Duodenal mucosa (tissue), 2 donors: ENCODE results near the gene MICAL3.
A peak's percentile ranks its signal among the peaks of the same experiment; 100 is the strongest.

Source experiments
- H3K27ac ChIP-seq: one replicate; pipeline ENCODE4 v1.7.0; 2013; ENCODE audit warnings: low read depth, low read length
- H3K27me3 ChIP-seq, 2 donors: one replicate each; pipeline ENCODE4 v1.7.0; 2013; ENCODE audit warnings: low read length in 2 of 2, control low read depth in 1 of 2; ENCODE audit not compliant: insufficient read depth in 2 of 2, control insufficient read depth in 1 of 2
- H3K36me3 ChIP-seq, 2 donors: one replicate each; pipeline ENCODE4 v1.7.0; 2013; ENCODE audit warnings: low read length in 2 of 2, control low read depth in 1 of 2; ENCODE audit not compliant: insufficient read depth in 2 of 2, control insufficient read depth in 1 of 2
- H3K4me1 ChIP-seq, 2 donors: one replicate each; pipeline ENCODE4 v1.7.0; 2013; ENCODE audit warnings: low read length in 2 of 2, control low read depth in 1 of 2; ENCODE audit not compliant: insufficient read depth in 2 of 2, control insufficient read depth in 1 of 2
- H3K4me3 ChIP-seq, 2 donors: one replicate each; pipeline ENCODE4 v1.7.0; 2013; ENCODE audit warnings: low read length in 2 of 2, low read depth in 1 of 2
- H3K9ac ChIP-seq, 2 donors: one replicate each; pipeline ENCODE4 v1.7.0; 2013; ENCODE audit warnings: low read length in 2 of 2, low read depth in 1 of 2
- H3K9me3 ChIP-seq, 2 donors: one replicate each; pipeline ENCODE4 v1.7.0; 2013; ENCODE audit warnings: low read length in 2 of 2, control low read depth in 1 of 2; ENCODE audit not compliant: control insufficient read depth in 1 of 2

Gene MICAL3

DNA sequence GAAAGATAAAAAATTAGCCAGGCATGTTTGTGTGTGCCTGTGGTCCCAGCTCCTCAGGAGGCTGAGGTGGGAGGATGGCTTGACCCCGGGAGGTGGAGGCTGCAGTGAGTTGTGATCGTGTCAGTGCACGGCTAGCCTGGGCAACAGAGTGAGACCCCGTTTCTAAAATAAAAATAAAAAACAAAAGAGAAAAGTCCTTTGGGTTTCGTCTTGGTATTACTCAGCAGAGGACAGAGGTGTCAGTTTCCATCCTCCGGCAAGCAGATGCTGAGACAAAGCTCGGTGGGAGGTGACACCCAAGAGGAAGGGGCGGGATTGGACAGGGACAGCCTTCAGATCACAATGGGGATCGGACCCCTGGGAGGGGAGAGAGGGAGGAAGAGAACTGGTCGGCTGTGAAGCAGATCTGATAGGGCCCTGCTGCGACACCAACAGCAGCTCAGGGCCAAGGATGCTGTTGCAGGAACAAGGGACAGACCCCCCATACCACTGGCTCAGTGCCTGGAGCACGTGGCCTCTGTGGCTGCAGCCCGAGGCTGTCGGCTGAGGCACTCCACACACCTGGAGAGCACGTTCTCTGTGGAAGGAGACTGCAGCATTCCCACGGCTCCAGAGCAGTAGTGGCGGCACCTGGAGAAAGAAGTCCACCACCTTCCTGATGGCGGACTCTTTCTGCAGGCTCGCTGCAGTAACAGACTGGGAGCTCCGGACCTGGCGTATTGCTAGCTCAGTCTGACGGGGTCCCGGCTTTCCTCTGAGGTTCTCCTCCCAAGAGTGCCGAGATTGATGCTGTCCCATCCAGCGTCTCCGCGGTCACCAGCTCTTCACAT lies 244.9 kb downstream of the MICAL3 start:
- Histone ChIP-seq H3K27ac (no peak overlapping the region), H3K27me3 (no peaks in the 10 kb centered on the region), H3K4me1 (peaks cover 23 to 31% of the 10 kb centered on the region in 2 donors), H3K9ac (no peak overlapping the region), H3K4me3 (no peak overlapping the region), H3K36me3 (no peaks in the 10 kb centered on the region), H3K9me3 (no peaks in the 10 kb centered on the region)

DNA sequence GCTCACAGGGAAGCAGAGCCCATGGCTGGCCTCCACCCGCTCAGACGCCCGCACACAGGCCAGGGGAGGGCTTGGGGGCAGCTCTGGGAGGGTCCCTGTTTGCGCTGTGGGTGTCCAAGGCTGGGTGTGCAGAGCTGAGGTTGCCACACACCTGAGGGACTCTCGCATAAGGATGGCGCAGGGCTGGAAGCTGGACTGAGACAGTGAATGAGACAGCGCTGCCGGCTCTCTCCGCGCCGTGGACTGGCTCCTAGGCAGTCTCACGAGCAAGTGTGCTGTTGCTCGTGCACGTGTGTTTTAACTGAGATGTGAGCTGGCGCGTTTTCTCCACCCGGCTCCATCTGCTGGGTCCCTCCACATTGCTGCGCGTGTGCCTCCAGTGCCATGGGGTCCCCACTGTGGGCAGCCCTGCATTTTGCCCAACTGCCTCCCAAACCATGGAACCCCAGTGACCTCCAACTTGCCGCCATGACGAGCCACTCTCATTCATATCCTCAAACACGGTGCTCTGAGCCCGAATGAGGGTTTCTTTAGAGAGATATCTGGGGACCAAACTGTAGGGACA lies 245.9 kb downstream of the MICAL3 start:
- Histone ChIP-seq H3K4me3 (peak overlapping the region; percentile 53 to 77), H3K4me1 (peaks cover 23 to 32% of the 10 kb centered on the region in 2 donors), H3K36me3 (no peaks in the 10 kb centered on the region), H3K9ac (peak overlapping the region in 1 of 2 donors; percentile 28), H3K27ac (no peak overlapping the region), H3K9me3 (no peaks in the 10 kb centered on the region), H3K27me3 (no peaks in the 10 kb centered on the region)

DNA sequence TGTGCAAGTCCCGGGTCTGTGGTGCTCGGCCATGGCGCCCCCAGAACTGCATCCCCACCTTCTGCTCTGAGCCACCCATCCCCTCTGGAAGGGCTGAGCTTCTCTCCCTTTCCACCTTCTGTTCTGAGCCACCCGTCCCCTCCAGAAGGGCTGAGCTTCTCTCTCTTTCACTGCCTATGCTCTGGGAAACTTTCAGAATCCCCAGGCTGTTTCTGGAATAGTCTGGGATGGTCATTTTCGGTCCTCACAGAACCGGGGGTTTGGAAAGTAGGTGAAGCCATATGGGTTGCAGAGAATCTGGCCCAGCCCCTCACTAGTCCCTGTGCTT lies 246.7 kb downstream of the MICAL3 start:
- Histone ChIP-seq H3K27ac (peak overlapping the region; percentile 38), H3K27me3 (no peaks in the 10 kb centered on the region), H3K9ac (peak overlapping the region; percentile 28 to 70), H3K4me1 (peaks cover 27 to 37% of the 10 kb centered on the region in 2 donors), H3K9me3 (no peaks in the 10 kb centered on the region), H3K36me3 (no peaks in the 10 kb centered on the region), H3K4me3 (peak overlapping the region; percentile 53 to 77)

GRCh38 chr22:17777005-17777716 lies 247.2 kb downstream of the MICAL3 start:
- Histone ChIP-seq H3K27me3 (no peaks in the 10 kb centered on the region), H3K27ac (peak overlapping the region; percentile 38), H3K9me3 (no peaks in the 10 kb centered on the region), H3K4me1 (peaks cover 26 to 37% of the 10 kb centered on the region in 2 donors), H3K9ac (peak overlapping the region; percentile 28 to 70), H3K4me3 (peak overlapping the region; percentile 53 to 77), H3K36me3 (no peaks in the 10 kb centered on the region)

- Histone ChIP-seq H3K9me3 (no peaks in the 10 kb centered on the region), H3K9ac (no peak overlapping the region), H3K4me1 (peaks cover 23 to 39% of the 10 kb centered on the region in 2 donors), H3K4me3 (no peak overlapping the region), H3K27me3 (no peaks in the 10 kb centered on the region), H3K27ac (no peak overlapping the region), H3K36me3 (no peaks in the 10 kb centered on the region)
Observed at GRCh38 chr22:17775781-17776465, 248.4 kb downstream of the MICAL3 start.

DNA sequence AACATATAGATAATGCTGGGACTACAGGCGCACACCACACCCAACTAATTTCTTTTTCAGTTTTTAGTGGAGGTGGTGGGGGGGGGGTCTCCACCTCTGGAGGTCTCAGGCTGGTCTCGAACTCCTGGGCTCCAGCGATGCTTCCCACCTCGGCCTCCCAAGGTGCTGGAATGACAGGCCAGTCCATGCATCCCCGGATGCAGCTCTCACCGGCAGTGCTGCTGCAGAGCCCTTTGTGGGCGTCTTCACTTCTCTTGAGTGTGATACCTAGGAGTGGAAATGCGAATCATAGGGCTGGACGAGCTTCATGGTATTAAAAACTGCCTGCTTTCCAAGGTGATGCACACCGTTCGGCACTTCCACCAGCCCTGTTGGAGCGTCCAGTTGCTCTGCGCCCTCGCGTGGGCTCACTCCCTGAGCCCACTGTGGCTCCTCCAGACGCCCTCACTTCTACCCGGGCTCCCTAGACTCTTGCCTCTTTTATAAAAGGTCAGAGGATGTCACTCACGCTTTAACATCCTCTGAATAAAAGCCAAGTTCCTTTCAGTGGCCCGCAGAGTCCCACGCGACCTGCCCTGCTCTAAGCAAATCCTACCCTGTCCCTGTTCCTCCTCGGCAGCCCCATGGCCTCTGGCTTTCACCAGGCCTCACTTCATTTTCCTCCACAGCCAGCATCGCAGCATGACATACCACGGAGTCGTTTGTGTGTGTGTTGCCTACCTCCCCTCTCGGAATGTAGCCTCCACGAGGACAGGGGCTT lies 249.3 kb downstream of the MICAL3 start:
- H3K4me3 ChIP-seq: no peak overlapping the region
- no peaks in the 10 kb centered on the region for H3K36me3 ChIP-seq

DNA sequence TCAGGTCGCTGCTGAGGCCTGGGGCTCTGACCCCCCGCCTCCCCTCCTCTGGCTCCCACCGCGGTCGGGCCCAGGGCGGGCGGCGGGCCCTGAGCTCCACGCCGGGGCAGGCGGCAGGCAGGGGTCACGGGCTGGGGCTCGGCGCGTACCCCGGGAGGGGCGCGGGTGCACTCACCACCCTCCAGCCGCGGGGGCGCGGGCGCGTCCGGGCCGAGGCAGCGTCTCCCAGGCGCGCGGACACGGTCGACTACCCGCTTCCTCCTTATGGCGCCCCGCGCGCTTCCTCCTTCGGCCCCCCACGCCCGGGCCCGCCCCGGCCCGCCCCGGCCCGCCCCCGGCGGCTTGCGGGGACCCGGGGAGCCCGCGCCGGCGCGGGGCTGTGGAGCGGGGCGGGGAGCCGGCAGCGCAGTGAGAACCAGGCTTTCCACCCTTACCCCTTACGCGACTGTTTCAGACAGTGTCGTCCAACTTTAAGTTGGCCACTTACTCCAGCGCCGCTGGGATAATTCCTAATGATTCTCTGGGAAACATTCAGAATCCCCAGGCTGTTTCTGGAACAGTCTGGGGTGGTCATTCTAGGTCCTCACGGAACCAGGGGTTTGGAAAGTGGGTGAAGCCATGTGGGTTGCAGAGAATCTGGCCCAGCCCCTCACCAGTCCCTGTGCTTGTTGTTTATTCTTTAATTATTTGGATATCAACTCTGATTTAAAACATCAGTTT lies 250.0 kb downstream of the MICAL3 start, which contains the start of gene BID:
BID (minus strand) TSS at position 264 of the 720 bp plus-strand sequence. CDS start 24,353 bp downstream, outside the sequence.
- H3K9ac ChIP-seq: peak within 1 kb of the TSS; percentile 57 to 60
- peaks cover 0 to 2% of the 10 kb centered on the region in 2 donors for H3K36me3 ChIP-seq
- peaks cover 30 to 42% of the 10 kb centered on the region in 2 donors for H3K4me1 ChIP-seq
- no peaks in the 10 kb centered on the region for H3K9me3 ChIP-seq
- H3K27me3 ChIP-seq: no peaks in the 10 kb centered on the region
- H3K27ac ChIP-seq: peak within 1 kb of the TSS; percentile 62
- peak within 1 kb of the TSS; percentile 56 to 79 for H3K4me3 ChIP-seq

More for the DNA sequence above, 249.3 kb downstream of the MICAL3 start:
- no peaks in the 10 kb centered on the region for H3K9me3 ChIP-seq
- H3K4me1 ChIP-seq: peaks cover 23 to 40% of the 10 kb centered on the region in 2 donors
- no peaks in the 10 kb centered on the region for H3K27me3 ChIP-seq
- no peak overlapping the region for H3K27ac ChIP-seq
- H3K9ac ChIP-seq: no peak overlapping the region

DNA sequence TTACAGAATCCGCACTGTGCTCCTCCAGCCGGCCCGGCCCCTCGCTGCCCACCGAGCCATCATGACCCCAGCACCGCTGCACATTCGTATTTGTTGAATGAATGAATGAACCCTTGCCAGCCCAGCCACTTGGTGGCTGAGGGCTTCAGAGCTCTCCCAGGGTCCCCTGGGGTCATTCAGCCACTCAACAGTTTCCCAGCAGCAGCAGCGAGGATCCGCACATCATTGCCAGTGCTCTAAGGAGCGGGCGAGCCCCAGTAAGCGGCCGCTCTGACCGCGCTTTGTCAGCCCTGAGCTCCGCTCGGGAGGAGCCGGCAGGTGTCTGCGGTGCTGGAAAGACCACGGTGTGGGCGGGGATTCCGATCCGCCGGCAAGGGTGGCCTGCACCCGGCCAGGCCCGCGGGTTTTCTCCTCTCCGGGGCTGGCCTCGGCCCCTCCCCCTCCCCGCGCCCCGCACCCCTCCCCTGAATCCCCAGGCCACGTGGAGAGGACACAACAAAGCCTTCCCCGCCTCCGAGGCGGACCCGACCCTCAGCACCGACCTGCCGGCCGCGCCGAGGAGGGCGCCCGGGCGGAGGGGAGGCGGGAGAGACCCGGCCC lies 250.7 kb downstream of the MICAL3 start:
- peak overlapping the region; percentile 57 to 60 for H3K9ac ChIP-seq
- peaks cover 0 to 4% of the 10 kb centered on the region in 2 donors for H3K36me3 ChIP-seq
- no peaks in the 10 kb centered on the region for H3K27me3 ChIP-seq
- no peaks in the 10 kb centered on the region for H3K9me3 ChIP-seq
- peaks cover 33 to 41% of the 10 kb centered on the region in 2 donors for H3K4me1 ChIP-seq
- peak overlapping the region; percentile 62 for H3K27ac ChIP-seq
- peak overlapping the region; percentile 56 to 79 for H3K4me3 ChIP-seq
